Measurements from ENCODE around the gene IGSF23.

- TF ChIP-seq CTCF (IDR thresholded peaks at IDR 0.05) (no peak), POLR2AphosphoS5 (IDR thresholded peaks at IDR 0.05) (no peak), POLR2A (IDR thresholded peaks at IDR 0.05) (no peak), EP300 (IDR thresholded peaks at IDR 0.05; ENCODE audit: low read depth) (no peak)
Observed at GRCh38 chr19:44637390-44637764, 24.0 kb downstream of the IGSF23 start.

All from transverse colon (tissue), 4 donors.